Measurements from ENCODE around the gene ABCD4.

Gene ABCD4

DNA sequence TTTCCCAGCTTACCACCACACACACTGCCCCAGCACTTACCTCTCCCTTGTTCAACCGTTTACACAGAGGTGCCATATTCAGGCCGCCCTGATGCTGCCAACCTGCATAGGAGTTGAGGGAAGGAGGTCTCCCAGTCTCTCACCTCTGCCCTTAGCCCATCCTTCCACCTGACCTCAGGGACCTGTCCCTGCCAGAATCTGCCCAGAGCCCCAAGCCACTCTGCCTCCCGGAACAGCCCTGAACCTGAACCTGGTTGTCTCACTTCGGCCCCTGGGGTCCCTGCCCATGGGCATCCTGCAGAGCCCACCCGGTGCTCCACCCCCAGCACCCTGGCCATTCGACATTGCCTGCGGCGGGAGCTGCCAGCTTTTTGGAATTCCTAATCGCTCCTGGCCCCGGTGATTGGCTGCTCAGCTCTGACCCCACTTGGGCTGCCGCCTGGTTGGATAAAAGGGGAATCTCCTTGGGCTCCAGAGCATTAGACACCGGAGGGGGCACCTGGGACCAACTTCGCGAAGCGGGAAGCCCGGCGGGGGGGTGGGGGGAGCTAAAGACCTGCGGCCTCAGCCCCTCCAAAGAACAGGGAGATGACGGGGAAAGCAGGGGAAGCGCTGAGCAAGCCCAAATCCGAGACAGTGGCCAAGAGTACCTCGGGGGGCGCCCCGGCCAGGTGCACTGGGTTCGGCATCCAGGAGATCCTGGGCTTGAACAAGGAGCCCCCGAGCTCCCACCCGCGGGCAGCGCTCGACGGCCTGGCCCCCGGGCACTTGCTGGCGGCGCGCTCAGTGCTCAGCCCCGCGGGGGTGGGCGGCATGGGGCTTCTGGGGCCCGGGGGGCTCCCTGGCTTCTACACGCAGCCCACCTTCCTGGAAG, 63.5 kb downstream of the ABCD4 start, which contains the start of gene VSX2:
Gene VSX2, plus strand, starts transcription at position 476 of the 874 bp plus-strand sequence. Its CDS starts 113 bp downstream, at position 589.
- no peak for DNase-seq (ENCODE audit: extremely low read depth in 1 of 2, low read depth in 1 of 2)

DNA sequence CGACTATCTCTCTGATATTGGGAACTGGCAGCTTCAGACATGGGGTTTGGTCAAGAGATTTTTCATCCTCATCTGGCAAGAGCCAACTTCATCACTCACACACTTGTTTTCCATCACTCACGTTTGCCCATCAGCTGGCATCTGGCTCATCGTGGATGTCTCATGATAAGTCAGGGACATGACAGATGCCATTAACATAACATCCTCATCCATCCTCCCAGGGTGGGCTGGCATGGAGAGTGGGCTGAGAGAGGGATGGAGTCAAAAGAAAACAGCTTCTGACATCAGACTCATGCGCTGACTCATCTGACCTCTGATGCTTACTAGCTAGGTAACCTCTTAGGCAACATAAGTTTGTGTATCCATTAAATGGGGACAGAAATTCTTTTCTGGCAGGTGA, 65.3 kb downstream of the ABCD4 start:
- no peak for DNase-seq (ENCODE audit: extremely low read depth in 1 of 2, low read depth in 1 of 2)
